ENCODE results near the gene NETO2. TPM values are rescaled to one million over a fixed set of nuclear protein-coding genes. Genes with fewer than 3 reads are reported as not detected.
"Not testable (repeated sequence)": the region's sequence is repeated elsewhere in the genome, so short reads cannot be mapped to it uniquely, and the experiment has no call there.

Gene NETO2
- total and polyA plus RNA-seq, 12 donors: 1.3 to 5.3 (median 2.2) TPM

GRCh38 chr16:47063011-47063724 is 80.6 kb downstream of the NETO2 start:
- no peak for TF ChIP-seq CTCF (IDR thresholded peaks at IDR 0.05)

GRCh38 chr16:47061204-47061603 is 82.5 kb downstream of the NETO2 start:
- H3K9me3 ChIP-seq: peaks cover 0 to 4% (median 0%) of the 10 kb centered on the region in 11 donors
- no peaks in the 10 kb centered on the region for H3K36me3 ChIP-seq
- no peaks in the 10 kb centered on the region for H3K4me1 ChIP-seq
- WGBS, 2 donors: 86 to 87% methylated on average over 12 of the region's 12 CpGs
- no peak for TF ChIP-seq CTCF (IDR thresholded peaks at IDR 0.05)
- ATAC-seq (no peak), DNase-seq (no peak)
- H3K4me3 ChIP-seq: no peak overlapping the region
- H3K27ac ChIP-seq: no peak overlapping the region
- H3K27me3 ChIP-seq: peaks cover 0 to 4% (median 0%) of the 10 kb centered on the region in 7 donors
- intact Hi-C loops (cut with DNase I): no loop called here

More at GRCh38 chr16:47063011-47063724, 80.6 kb downstream of the NETO2 start:
- Histone ChIP-seq H3K4me1 (no peaks in the 10 kb centered on the region), H3K27ac (no peak overlapping the region), H3K9me3 (peaks cover 0 to 4% (median 0%) of the 10 kb centered on the region in 11 donors), H3K27me3 (no peaks in the 10 kb centered on the region), H3K4me3 (no peak overlapping the region), H3K36me3 (no peaks in the 10 kb centered on the region)
- DNase-seq (no peak), ATAC-seq (no peak)
- intact Hi-C loops (cut with DNase I): no loop called here
- 89 to 94% methylated on average over 7 of the region's 7 CpGs for WGBS, 2 donors

GRCh38 chr16:47060596-47060995 is 83.1 kb downstream of the NETO2 start:
- WGBS, 2 donors: 95 to 96% methylated on average over 3 of the region's 3 CpGs

GRCh38 chr16:47059991-47060390 is 83.8 kb downstream of the NETO2 start:
- no peaks in the 10 kb centered on the region for H3K4me1 ChIP-seq
- intact Hi-C loops (cut with DNase I): no loop called here
- no peak for TF ChIP-seq CTCF (IDR thresholded peaks at IDR 0.05)
- no peaks in the 10 kb centered on the region for H3K36me3 ChIP-seq
- H3K9me3 ChIP-seq: peaks cover 0 to 4% (median 0%) of the 10 kb centered on the region in 11 donors
- no peak overlapping the region for H3K27ac ChIP-seq
- no peak for ATAC-seq
- WGBS, 2 donors: 89 to 95% methylated on average over 7 of the region's 7 CpGs
- H3K27me3 ChIP-seq: peaks cover 0 to 4% (median 0%) of the 10 kb centered on the region in 7 donors
- H3K4me3 ChIP-seq: no peak overlapping the region
- DNase-seq: no peak

More at GRCh38 chr16:47060596-47060995, 83.1 kb downstream of the NETO2 start:
- Histone ChIP-seq H3K4me1 (no peaks in the 10 kb centered on the region), H3K27me3 (peaks cover 0 to 4% (median 0%) of the 10 kb centered on the region in 7 donors), H3K27ac (no peak overlapping the region), H3K36me3 (no peaks in the 10 kb centered on the region), H3K4me3 (no peak overlapping the region), H3K9me3 (peaks cover 0 to 4% (median 0%) of the 10 kb centered on the region in 11 donors)
- no peak for ATAC-seq
- no peak for DNase-seq
- no peak for TF ChIP-seq CTCF (IDR thresholded peaks at IDR 0.05)
- intact Hi-C loops (cut with DNase I): no loop called here

GRCh38 chr16:47059130-47059529 is 84.6 kb downstream of the NETO2 start:
- H3K27ac ChIP-seq; ATAC-seq; H3K27me3 ChIP-seq; intact Hi-C loops (cut with DNase I); DNase-seq; H3K9me3 ChIP-seq; H3K4me1 ChIP-seq; H3K4me3 ChIP-seq; H3K36me3 ChIP-seq: not testable (repeated sequence)
- 67 to 70% methylated on average over 2 of the region's 2 CpGs for WGBS, 2 donors
